ENCODE measurements around the gene MS4A6A.
"Not testable (repeated sequence)": the region's sequence is repeated elsewhere in the genome, so short reads cannot be mapped to it uniquely, and the experiment has no call there.

DNA sequence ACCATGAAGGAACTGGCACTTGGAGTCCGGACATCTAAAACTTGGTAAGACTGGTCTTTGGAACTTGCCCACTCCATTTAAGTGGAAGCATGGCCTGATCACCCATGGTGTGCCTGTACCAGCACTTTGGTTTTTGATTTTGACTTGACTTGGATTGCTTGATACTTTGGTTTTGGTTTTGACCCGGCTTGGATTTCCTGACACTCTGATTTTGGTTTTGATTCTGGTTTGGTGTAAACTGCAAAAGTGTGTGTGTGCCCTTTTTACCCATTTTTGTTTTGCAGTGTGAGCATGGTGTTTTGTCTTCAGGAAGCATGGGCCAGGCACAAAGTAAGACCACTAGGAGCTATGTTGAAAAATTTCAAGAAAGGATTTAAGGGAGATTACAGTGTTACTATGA lies 3.2 kb upstream of the MS4A6A start:
- TF ChIP-seq, protein P1, sequence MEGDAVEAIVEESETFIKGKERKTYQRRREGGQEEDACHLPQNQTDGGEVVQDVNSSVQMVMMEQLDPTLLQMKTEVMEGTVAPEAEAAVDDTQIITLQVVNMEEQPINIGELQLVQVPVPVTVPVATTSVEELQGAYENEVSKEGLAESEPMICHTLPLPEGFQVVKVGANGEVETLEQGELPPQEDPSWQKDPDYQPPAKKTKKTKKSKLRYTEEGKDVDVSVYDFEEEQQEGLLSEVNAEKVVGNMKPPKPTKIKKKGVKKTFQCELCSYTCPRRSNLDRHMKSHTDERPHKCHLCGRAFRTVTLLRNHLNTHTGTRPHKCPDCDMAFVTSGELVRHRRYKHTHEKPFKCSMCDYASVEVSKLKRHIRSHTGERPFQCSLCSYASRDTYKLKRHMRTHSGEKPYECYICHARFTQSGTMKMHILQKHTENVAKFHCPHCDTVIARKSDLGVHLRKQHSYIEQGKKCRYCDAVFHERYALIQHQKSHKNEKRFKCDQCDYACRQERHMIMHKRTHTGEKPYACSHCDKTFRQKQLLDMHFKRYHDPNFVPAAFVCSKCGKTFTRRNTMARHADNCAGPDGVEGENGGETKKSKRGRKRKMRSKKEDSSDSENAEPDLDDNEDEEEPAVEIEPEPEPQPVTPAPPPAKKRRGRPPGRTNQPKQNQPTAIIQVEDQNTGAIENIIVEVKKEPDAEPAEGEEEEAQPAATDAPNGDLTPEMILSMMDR (conservative IDR thresholded peaks at IDR 0.05 in 1 of 2, IDR thresholded peaks at IDR 0.05 in 1 of 2; ENCODE audit: low read depth in 1 of 2, low read length in 2 of 2): not testable (repeated sequence)
- TF ChIP-seq EZH2 (IDR thresholded peaks at IDR 0.05; ENCODE audit: low read length, missing control alignments): not testable (repeated sequence)
